GM12892 (cell line): Measurements from ENCODE around the gene TGFBR2.

Experiments used
- DNase-seq: peaks from one replicate; pipeline ENCODE4 v3.0.0; 2011; ENCODE audit not compliant: insufficient read length
- FAIRE-seq: peaks from 2 replicates; lab custom pipeline; 2011; peaks lifted over from hg19 to GRCh38; lab: Jason Lieb, UNC
- POLR2A ChIP-seq: IDR thresholded peaks from 2 replicates; pipeline ENCODE4 v1.6.1; 2011; ENCODE audit warnings: low read depth, low read length, control low read depth
- POLR2AphosphoS5 ChIP-seq: IDR thresholded peaks from 2 replicates; pipeline ENCODE4 v1.6.1; 2011; ENCODE audit warnings: low read depth, low read length, control low read depth
- TAF1 ChIP-seq: IDR thresholded peaks from 2 replicates; pipeline ENCODE4 v1.6.1; 2011; ENCODE audit warnings: low read depth, mild to moderate bottlenecking, control low read depth, low read length, borderline replicate concordance

The TGFBR2 gene

GRCh38 chr3:30585654-30586053, 20.7 kb upstream of the TGFBR2 start:
- TF ChIP-seq POLR2AphosphoS5 (no peak), POLR2A (no peak), TAF1 (no peak)
- DNase-seq (no peak), FAIRE-seq (no peak)

- no peak for TF ChIP-seq TAF1
- no peak for TF ChIP-seq POLR2AphosphoS5
- no peak for TF ChIP-seq POLR2A
- DNase-seq (no peak), FAIRE-seq (peak; percentile 48)
Measured at GRCh38 chr3:30586096-30586805, 20.1 kb upstream of the TGFBR2 start.

GRCh38 chr3:30586806-30587486, 19.5 kb upstream of the TGFBR2 start:
- DNase-seq (no peak), FAIRE-seq (no peak)
- TF ChIP-seq POLR2A (no peak), TAF1 (no peak)

- TF ChIP-seq TAF1 (no peak), POLR2AphosphoS5 (no peak), POLR2A (no peak)
- no peak for DNase-seq
- no peak for FAIRE-seq
Measured at GRCh38 chr3:30587904-30588303, 18.5 kb upstream of the TGFBR2 start.

- TF ChIP-seq TAF1 (no peak), POLR2A (no peak), POLR2AphosphoS5 (no peak)
- FAIRE-seq (no peak), DNase-seq (no peak)
Measured at GRCh38 chr3:30596152-30596551, 10.2 kb upstream of the TGFBR2 start.

GRCh38 chr3:30597131-30597768, 9.2 kb upstream of the TGFBR2 start:
- FAIRE-seq = no peak
- DNase-seq = no peak

GRCh38 chr3:30597769-30598134, 8.6 kb upstream of the TGFBR2 start:
- no peak for DNase-seq
- no peak for FAIRE-seq
- no peak for TF ChIP-seq POLR2A
- TF ChIP-seq POLR2AphosphoS5 = no peak
- no peak for TF ChIP-seq TAF1

More at GRCh38 chr3:30597131-30597768, 9.2 kb upstream of the TGFBR2 start:
- TF ChIP-seq TAF1 = no peak

GRCh38 chr3:30598668-30599545, 7.5 kb upstream of the TGFBR2 start:
- no peak for TF ChIP-seq POLR2A
- no peak for TF ChIP-seq POLR2AphosphoS5
- TF ChIP-seq TAF1 = no peak
- DNase-seq = no peak
- FAIRE-seq = no peak

- FAIRE-seq (no peak), DNase-seq (no peak)
- TF ChIP-seq TAF1 (no peak), POLR2AphosphoS5 (no peak), POLR2A (no peak)
Measured at GRCh38 chr3:30600572-30600971, 5.8 kb upstream of the TGFBR2 start.

GRCh38 chr3:30602946-30603345, 3.5 kb upstream of the TGFBR2 start:
- DNase-seq (no peak), FAIRE-seq (no peak)
- TF ChIP-seq TAF1 = no peak
- no peak for TF ChIP-seq POLR2A
- no peak for TF ChIP-seq POLR2AphosphoS5

- no peak for FAIRE-seq
- TF ChIP-seq POLR2A (no peak), TAF1 (no peak), POLR2AphosphoS5 (no peak)
- no peak for DNase-seq
Measured at GRCh38 chr3:30604093-30604492, 2.3 kb upstream of the TGFBR2 start.
